Esophagus squamous epithelium (tissue), 4 donors: ENCODE measurements around the gene NECTIN2.

Source experiments
- POLR2A ChIP-seq, 4 donors: fragments of 450-650 bp; IDR thresholded peaks; one replicate each; pipeline ENCODE4 v1.6.1; 2017; ENCODE audit warnings: antibody characterized with exemption in 4 of 4, mild to moderate bottlenecking in 4 of 4, moderate library complexity in 3 of 4
- TF ChIP-seq, protein P1 (sequence below), 6 experiments: fragments of 450-650 bp in 4 of 6; fragments of 200-600 bp in 2 of 6; sonication (generic) in 2 of 6; IDR thresholded peaks; one replicate each; pipeline ENCODE4 v1.5.1; 2016 to 2019; ENCODE audit warnings: antibody characterized with exemption in 6 of 6, mild to moderate bottlenecking in 4 of 6, moderate library complexity in 4 of 6

DNA sequence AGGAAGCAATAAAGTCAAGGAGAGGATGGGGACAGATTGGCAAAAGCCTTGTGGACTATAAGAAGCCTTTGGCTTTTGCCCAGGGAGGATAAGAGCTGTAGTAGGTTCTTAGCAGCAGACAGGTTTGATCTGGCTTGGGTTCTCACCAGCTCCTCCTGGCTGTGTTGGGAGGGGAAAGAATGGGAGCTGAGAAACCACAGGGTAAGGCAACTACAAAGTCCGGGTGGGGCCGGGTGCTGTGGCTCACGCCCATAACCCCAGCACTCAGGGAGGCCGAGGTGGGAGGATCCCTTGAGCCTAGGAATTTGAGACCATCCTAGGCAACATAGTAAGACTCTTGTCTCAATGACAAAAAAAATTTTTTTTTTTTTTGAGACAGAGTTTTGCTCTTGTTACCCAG is 20.6 kb downstream of the NECTIN2 start:
- TF ChIP-seq, protein P1, sequence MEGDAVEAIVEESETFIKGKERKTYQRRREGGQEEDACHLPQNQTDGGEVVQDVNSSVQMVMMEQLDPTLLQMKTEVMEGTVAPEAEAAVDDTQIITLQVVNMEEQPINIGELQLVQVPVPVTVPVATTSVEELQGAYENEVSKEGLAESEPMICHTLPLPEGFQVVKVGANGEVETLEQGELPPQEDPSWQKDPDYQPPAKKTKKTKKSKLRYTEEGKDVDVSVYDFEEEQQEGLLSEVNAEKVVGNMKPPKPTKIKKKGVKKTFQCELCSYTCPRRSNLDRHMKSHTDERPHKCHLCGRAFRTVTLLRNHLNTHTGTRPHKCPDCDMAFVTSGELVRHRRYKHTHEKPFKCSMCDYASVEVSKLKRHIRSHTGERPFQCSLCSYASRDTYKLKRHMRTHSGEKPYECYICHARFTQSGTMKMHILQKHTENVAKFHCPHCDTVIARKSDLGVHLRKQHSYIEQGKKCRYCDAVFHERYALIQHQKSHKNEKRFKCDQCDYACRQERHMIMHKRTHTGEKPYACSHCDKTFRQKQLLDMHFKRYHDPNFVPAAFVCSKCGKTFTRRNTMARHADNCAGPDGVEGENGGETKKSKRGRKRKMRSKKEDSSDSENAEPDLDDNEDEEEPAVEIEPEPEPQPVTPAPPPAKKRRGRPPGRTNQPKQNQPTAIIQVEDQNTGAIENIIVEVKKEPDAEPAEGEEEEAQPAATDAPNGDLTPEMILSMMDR (IDR thresholded peaks at IDR 0.05), result no peak
- TF ChIP-seq POLR2A (IDR thresholded peaks at IDR 0.05), result no peak
